Choroid plexus epithelial cell (primary cell): ENCODE data around the gene CXCR1.

Experiments
- DNase-seq: peaks from one replicate; pipeline ENCODE4 v3.0.0-alpha.2; 2010; ENCODE audit warnings: low read depth
- H3K4me3 ChIP-seq: 2 replicates; pipeline ENCODE4 v1.5.1; 2011; ENCODE audit warnings: low read depth, mild to moderate bottlenecking, control low read depth, low read length, moderate library complexity
- TF ChIP-seq, protein P1 (sequence below): conservative IDR thresholded peaks from 2 replicates; pipeline ENCODE4 v1.5.1; 2011; ENCODE audit warnings: low read depth, mild to moderate bottlenecking, control low read depth, inconsistent platforms, low read length, moderate library complexity

CXCR1 gene

DNA sequence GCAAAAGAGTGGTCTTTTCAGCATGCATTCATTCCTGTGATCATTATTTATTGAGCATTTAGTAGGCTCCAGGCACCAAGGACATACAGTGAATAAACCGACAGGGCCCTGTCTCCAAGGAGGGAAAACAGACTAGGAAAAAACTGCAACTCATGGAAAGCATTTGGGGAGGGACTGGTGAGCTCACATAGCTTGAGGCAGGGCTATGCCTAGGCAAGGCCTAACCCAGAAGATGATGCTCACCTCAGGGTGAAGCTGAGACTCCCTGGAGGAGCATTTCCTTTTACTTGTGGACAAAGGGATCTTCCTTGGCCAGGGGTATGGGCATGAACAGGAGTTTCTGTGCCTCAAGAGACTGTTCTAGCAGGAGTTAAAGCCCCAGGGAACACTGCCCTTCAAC is 3.9 kb downstream of the CXCR1 start:
- no peak for DNase-seq
- TF ChIP-seq, protein P1, sequence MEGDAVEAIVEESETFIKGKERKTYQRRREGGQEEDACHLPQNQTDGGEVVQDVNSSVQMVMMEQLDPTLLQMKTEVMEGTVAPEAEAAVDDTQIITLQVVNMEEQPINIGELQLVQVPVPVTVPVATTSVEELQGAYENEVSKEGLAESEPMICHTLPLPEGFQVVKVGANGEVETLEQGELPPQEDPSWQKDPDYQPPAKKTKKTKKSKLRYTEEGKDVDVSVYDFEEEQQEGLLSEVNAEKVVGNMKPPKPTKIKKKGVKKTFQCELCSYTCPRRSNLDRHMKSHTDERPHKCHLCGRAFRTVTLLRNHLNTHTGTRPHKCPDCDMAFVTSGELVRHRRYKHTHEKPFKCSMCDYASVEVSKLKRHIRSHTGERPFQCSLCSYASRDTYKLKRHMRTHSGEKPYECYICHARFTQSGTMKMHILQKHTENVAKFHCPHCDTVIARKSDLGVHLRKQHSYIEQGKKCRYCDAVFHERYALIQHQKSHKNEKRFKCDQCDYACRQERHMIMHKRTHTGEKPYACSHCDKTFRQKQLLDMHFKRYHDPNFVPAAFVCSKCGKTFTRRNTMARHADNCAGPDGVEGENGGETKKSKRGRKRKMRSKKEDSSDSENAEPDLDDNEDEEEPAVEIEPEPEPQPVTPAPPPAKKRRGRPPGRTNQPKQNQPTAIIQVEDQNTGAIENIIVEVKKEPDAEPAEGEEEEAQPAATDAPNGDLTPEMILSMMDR: no peak
- no peak overlapping the region for H3K4me3 ChIP-seq

DNA sequence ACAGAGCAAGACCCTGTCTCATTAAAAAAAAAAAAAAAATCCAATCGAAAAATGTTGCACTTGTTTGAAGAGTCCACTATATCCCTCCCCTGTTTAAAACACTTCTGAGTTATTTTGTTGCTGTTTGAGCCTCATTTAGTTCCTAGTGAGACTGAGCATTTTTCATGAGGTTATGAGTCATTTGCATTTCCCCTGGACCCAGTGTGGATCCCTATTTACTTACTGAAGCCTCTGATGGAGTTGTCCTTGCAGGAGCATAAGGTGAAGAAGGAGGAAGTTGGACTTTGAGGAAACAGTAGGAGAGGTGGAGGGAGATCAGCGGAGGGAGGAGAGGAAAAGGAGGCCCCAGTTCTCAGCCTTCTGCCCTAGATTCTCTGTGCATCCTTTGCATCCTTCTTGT is 5.1 kb downstream of the CXCR1 start:
- TF ChIP-seq, protein P1: no peak
- no peak overlapping the region for H3K4me3 ChIP-seq
- peak; percentile 11 for DNase-seq

DNA sequence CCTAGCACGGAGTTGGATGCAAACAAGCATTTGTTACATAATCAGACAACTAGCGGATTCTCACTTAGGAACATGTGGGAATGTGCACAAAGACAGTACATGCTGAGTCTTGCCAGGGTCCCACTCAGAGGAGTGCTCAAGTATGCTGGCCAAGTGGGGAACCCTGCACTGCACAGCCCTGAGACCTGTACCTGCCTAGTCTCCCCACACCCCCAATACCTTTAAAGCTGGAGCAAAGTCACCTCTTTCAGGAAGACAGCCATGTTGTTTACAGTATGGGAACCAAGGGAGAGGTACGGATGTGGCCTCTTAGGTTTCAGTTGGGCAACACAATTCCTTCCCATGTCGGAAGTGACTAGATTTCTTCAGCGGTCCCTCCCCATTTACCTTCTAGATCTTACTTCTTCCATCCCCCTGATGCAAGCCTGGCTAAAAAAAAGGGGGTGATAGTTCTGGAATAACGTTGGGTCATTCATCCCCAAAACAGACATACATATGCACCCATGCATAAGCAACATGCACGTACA is 10.7 kb downstream of the CXCR1 start:
- TF ChIP-seq, protein P1: no peak
- no peak for DNase-seq
- no peak overlapping the region for H3K4me3 ChIP-seq

DNA sequence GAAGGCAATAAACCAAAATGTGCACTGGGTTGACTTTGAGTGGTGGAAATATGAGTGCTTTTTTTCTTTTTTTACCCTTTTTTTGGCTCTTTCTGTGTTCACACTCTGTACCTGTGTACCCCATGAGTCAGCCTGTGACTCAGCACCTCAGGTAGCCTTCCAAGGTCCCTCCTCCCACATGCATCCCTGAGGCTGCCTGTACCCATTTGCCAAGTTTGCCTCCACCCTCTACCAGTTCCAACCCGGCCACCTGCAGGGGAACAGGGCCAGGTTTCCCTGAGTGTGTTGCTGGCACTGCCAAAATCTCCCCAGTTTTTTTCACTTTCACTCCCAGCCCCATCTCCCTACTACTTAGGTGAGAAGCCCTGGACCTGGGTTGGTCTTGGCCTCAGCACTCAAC is 14.0 kb downstream of the CXCR1 start:
- no peak overlapping the region for H3K4me3 ChIP-seq
- TF ChIP-seq, protein P1: no peak

DNA sequence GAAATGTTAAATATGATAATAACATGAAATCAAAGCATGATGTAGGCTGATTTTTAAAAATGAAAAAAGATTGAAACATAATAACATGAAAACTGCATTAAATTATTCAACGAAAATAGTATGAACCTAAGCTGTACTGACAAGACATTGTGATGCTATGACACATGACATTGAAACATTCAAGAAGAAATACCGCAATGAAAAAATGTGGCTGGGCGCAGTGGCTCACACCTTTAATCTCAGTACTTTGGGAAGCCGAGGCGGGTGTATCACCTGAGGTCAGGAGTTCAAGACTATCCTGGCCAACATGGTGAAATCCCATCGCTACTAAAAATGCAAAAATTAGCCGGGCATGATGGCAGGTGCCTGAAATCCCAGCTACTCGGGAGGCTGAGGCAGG is 14.6 kb downstream of the CXCR1 start:
- DNase-seq: no peak
- no peak overlapping the region for H3K4me3 ChIP-seq
- TF ChIP-seq, protein P1: no peak

More for the DNA sequence above, 14.0 kb downstream of the CXCR1 start:
- no peak for DNase-seq

DNA sequence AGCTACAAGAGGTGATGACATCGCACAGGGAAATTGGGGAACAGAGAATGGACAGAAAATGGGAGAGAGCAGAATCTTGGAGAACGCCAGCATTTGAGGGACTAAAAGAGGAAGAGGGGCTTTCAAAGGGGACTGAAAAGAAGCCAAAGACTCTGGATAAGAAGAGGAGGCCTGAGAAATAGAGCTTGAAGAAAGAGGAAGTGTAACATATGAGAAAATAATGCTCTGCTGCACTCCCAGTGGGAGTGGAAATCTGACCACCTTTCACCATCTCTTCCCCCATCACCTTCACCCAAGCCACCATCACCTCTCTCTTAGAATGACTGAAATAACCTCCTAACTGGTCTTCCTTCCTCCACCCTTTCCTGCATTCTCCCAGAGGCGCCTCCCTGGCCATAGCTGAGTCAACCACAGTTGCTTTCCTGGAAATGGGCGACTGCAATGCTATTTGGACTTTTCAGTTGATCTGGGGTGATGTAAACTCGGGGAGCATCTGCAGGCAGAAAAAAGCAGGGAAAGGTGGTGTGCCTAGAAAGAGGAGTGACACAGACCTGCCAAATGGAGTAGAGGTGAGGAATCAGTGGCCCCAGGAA is 16.8 kb downstream of the CXCR1 start:
- TF ChIP-seq, protein P1: no peak
- DNase-seq: no peak
- H3K4me3 ChIP-seq: no peak overlapping the region

DNA sequence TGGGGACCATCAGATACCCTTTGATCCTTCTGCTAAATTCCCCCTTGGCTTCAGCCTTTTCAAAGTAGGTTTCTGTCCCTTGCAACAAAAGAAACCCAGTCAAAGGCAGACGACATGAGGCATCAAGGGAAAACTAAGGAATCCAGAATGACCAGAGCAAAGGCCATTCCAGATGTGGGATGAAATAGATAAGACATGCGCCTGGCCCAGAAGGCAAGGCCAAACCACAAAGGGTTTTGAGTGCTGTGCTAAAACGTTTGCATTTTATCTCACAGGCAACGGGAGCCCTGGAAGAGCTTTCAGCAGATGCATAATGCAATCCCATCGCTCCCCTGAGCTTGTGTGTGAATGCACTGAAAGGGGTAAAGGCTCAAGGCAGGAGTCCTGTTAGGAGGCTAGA is 17.7 kb downstream of the CXCR1 start:
- H3K4me3 ChIP-seq: no peak overlapping the region
- DNase-seq: no peak
- TF ChIP-seq, protein P1: no peak
